Astrocyte (in vitro differentiated cells and primary cell): ENCODE data around the gene HOXD9. TPM values are rescaled to one million over a fixed set of nuclear protein-coding genes. Genes with fewer than 3 reads are reported as not detected.
A peak's percentile ranks its signal among the peaks of the same experiment; 100 is the strongest.

Experiments
- DNase-seq: peaks from one replicate; pipeline ENCODE4 v3.0.0-alpha.2; 2010; ENCODE audit warnings: low read depth
- FAIRE-seq: peaks from 2 replicates; lab custom pipeline; 2011; peaks lifted over from hg19 to GRCh38; lab: Jason Lieb, UNC
- H2AFZ ChIP-seq: 2 replicates; pipeline ENCODE4 v1.6.0; 2012; ENCODE audit warnings: low read depth, low read length, inconsistent platforms
- H3K27ac ChIP-seq: 2 replicates; pipeline ENCODE4 v1.5.1; 2011; ENCODE audit warnings: low read depth, low read length, inconsistent platforms
- H3K27me3 ChIP-seq: 2 replicates; pipeline ENCODE4 v1.6.0; 2011; ENCODE audit warnings: low read length, inconsistent platforms; ENCODE audit not compliant: insufficient read depth
- H3K36me3 ChIP-seq: 2 replicates; pipeline ENCODE4 v1.5.1; 2011; ENCODE audit warnings: low read length, inconsistent platforms; ENCODE audit not compliant: insufficient read depth
- H3K4me1 ChIP-seq: 2 replicates; pipeline ENCODE4 v1.5.1; 2011; ENCODE audit warnings: low read length, inconsistent platforms; ENCODE audit not compliant: insufficient read depth
- H3K4me2 ChIP-seq: 2 replicates; pipeline ENCODE4 v1.6.0; 2012; ENCODE audit warnings: low read length, inconsistent platforms
- H3K4me3 ChIP-seq: 2 replicates; pipeline ENCODE4 v1.5.1; 2011; ENCODE audit warnings: low read depth, mild to moderate bottlenecking, low read length, inconsistent platforms; ENCODE audit not compliant: insufficient read depth
- H3K79me2 ChIP-seq: 2 replicates; pipeline ENCODE4 v1.6.0; 2012; ENCODE audit warnings: mild to moderate bottlenecking, low read length, inconsistent platforms; ENCODE audit not compliant: insufficient read depth
- H3K9ac ChIP-seq: 2 replicates; pipeline ENCODE4 v1.6.0; 2012; ENCODE audit warnings: mild to moderate bottlenecking, low read length, inconsistent platforms
- H3K9me3 ChIP-seq: 2 replicates; pipeline ENCODE4 v1.5.1; 2012; ENCODE audit warnings: low read depth, mild to moderate bottlenecking, low read length, inconsistent platforms; ENCODE audit not compliant: insufficient read depth
- H4K20me1 ChIP-seq: 2 replicates; pipeline ENCODE4 v1.6.0; 2012; ENCODE audit warnings: low read length, inconsistent platforms; ENCODE audit not compliant: insufficient read depth
- H3K27ac Mint-ChIP-seq: one replicate; pipeline ENCODE4 v1.8.0; 2021; ENCODE audit warnings: mild to moderate bottlenecking, mixed read lengths; ENCODE audit not compliant: unreplicated experiment
- H3K27me3 Mint-ChIP-seq: one replicate; pipeline ENCODE4 v1.8.0; 2021; ENCODE audit warnings: low read depth, mixed read lengths; ENCODE audit not compliant: unreplicated experiment
- H3K36me3 Mint-ChIP-seq: one replicate; pipeline ENCODE4 v1.8.0; 2021; ENCODE audit warnings: low read depth, mixed read lengths; ENCODE audit not compliant: unreplicated experiment
- H3K4me1 Mint-ChIP-seq: one replicate; pipeline ENCODE4 v1.8.0; 2021; ENCODE audit warnings: low read depth, mixed read lengths; ENCODE audit not compliant: unreplicated experiment
- H3K4me3 Mint-ChIP-seq: one replicate; pipeline ENCODE4 v1.8.0; 2021; ENCODE audit warnings: mild to moderate bottlenecking, moderate library complexity, mixed read lengths; ENCODE audit not compliant: unreplicated experiment
- H3K9me3 Mint-ChIP-seq: one replicate; pipeline ENCODE4 v1.8.0; 2021; ENCODE audit warnings: mild to moderate bottlenecking, mixed read lengths; ENCODE audit not compliant: unreplicated experiment
- CTCF ChIP-seq: IDR thresholded peaks from 2 replicates; pipeline ENCODE4 v1.5.1; 2011; ENCODE audit warnings: low read depth, mild to moderate bottlenecking, inconsistent platforms, low read length, moderate library complexity; ENCODE audit not compliant: insufficient read depth
- EZH2 ChIP-seq: IDR thresholded peaks from 2 replicates; pipeline ENCODE4 v1.6.1; 2012; ENCODE audit warnings: mild to moderate bottlenecking, low read length, inconsistent platforms; ENCODE audit not compliant: insufficient read depth
- total RNA-seq: library from RNA; stranded (reverse); gene quantifications from 2 replicates; pipeline ENCODE4 v1.2.1, GENCODE V29; 2021

The HOXD9 gene
- total RNA-seq, 1 donor from 2014 or later = not detected

GRCh38 chr2:176123411-176124109 lies 1.0 kb downstream of the HOXD9 start:
- Histone ChIP-seq H3K27me3 (peaks cover 99% of the 10 kb centered on the region), H3K27ac (no peak overlapping the region), H3K9me3 (peaks cover 3% of the 10 kb centered on the region), H3K4me1 (peaks cover 8% of the 10 kb centered on the region), H3K4me2 (peak overlapping the region; percentile 67), H2AFZ (no peak overlapping the region), H3K36me3 (no peaks in the 10 kb centered on the region), H3K9ac (no peak overlapping the region), H3K79me2 (no peaks in the 10 kb centered on the region), H3K4me3 (no peak overlapping the region), H4K20me1 (no peaks in the 10 kb centered on the region)
- Mint-ChIP-seq H3K4me3 (no peak overlapping the region), H3K27ac (peak overlapping the region; percentile 75), H3K27me3 (peaks cover 76% of the 10 kb centered on the region), H3K4me1 (peaks cover 3% of the 10 kb centered on the region), H3K36me3 (peaks cover 2% of the 10 kb centered on the region), H3K9me3 (peaks cover 27% of the 10 kb centered on the region)
- FAIRE-seq (no peak), DNase-seq (no peak)
- TF ChIP-seq EZH2 (peak; percentile 47), CTCF (no peak)

- H3K79me2 ChIP-seq = no peaks in the 10 kb centered on the region
- H3K9me3 Mint-ChIP-seq = peaks cover 24% of the 10 kb centered on the region
- peaks cover 8% of the 10 kb centered on the region for H3K4me1 ChIP-seq
- no peak overlapping the region for H3K27ac ChIP-seq
- H3K27ac Mint-ChIP-seq = peak overlapping the region; percentile 77
- H3K4me3 ChIP-seq = no peak overlapping the region
- peaks cover 3% of the 10 kb centered on the region for H3K9me3 ChIP-seq
- no peaks in the 10 kb centered on the region for H4K20me1 ChIP-seq
- H2AFZ ChIP-seq = no peak overlapping the region
- FAIRE-seq = no peak
- peaks cover 2% of the 10 kb centered on the region for H3K36me3 Mint-ChIP-seq
- no peak overlapping the region for H3K4me2 ChIP-seq
- peaks cover 100% of the 10 kb centered on the region for H3K27me3 ChIP-seq
- no peak for DNase-seq
- peaks cover 3% of the 10 kb centered on the region for H3K4me1 Mint-ChIP-seq
- no peak overlapping the region for H3K4me3 Mint-ChIP-seq
- H3K27me3 Mint-ChIP-seq = peaks cover 75% of the 10 kb centered on the region
- H3K9ac ChIP-seq = no peak overlapping the region
- TF ChIP-seq CTCF = no peak
- TF ChIP-seq EZH2 = no peak
- no peaks in the 10 kb centered on the region for H3K36me3 ChIP-seq
These were observed 1.8 kb downstream of the HOXD9 start for GRCh38 chr2:176124110-176124946.
